GM23338 (cell line): ENCODE data around the gene C11orf71. TPM values are rescaled to one million over a fixed set of nuclear protein-coding genes. Genes with fewer than 3 reads are reported as not detected.

Experiments
- polyA plus RNA-seq: library from polyadenylated mRNA; unstranded; fragments of >200 nt; fragmentation: Nextera tagmentation; extraction: Ambion mirVana; gene quantifications from 2 replicates; pipeline ENCODE4 v1.2.1, GENCODE V29; 2016
- total RNA-seq: library from RNA; depleted of rRNA; stranded (reverse); fragments of >200 nt; shearing (Covaris generic); gene quantifications from 2 replicates; pipeline ENCODE4 v1.2.3, GENCODE V29; 2014; rRNA removed

C11orf71 gene
- total and polyA plus RNA-seq, 2 experiments from 2014 or later = 5.8 to 8.7 TPM

Other genes starting within 250 kb of the C11orf71 start
- gene NNMT, start 104.1 kb downstream of the C11orf71 start, total RNA-seq = not detected in 2 replicates
- 0.21 and 0.40 TPM in 2 replicates for gene NNMT, start 104.1 kb downstream of the C11orf71 start, polyA plus RNA-seq
- gene RBM7, start 155 bp upstream of the C11orf71 start, total RNA-seq = 51.4 and 57.2 TPM in 2 replicates
- 28.0 and 31.5 TPM in 2 replicates for gene RBM7, start 155 bp upstream of the C11orf71 start, polyA plus RNA-seq
- gene REXO2, start 39.0 kb upstream of the C11orf71 start, total RNA-seq = 117 and 122 TPM in 2 replicates
- 237 and 245 TPM in 2 replicates for gene REXO2, start 39.0 kb upstream of the C11orf71 start, polyA plus RNA-seq
- not detected in 2 replicates for gene NXPE1, start 159.4 kb upstream of the C11orf71 start, total RNA-seq
- gene NXPE1, start 159.4 kb upstream of the C11orf71 start, polyA plus RNA-seq = not detected in 2 replicates
- not detected in 2 replicates for gene NXPE4, start 195.3 kb upstream of the C11orf71 start, total RNA-seq
- gene NXPE4, start 195.3 kb upstream of the C11orf71 start, polyA plus RNA-seq = not detected in 2 replicates